GM12878 (cell line): ENCODE data around the gene XIRP1. TPM values are rescaled to one million over a fixed set of nuclear protein-coding genes. Genes with fewer than 3 reads are reported as not detected.

ENCODE experiments used
- ATAC-seq: fragments of 200-7000 bp; cut with Tn5 transposase; 3 replicates; pipeline ENCODE4 v1.9.1; 2020; ENCODE audit warnings: mild to moderate bottlenecking, moderate library complexity
- BruUV-seq: library from RNA; stranded (reverse); fragments of 400-500 nt; replicated peaks from 2 replicates; lab custom pipeline; 2021; lab: Mats Ljungman, UMichigan
- CTCF ChIA-PET: fragments of 300-600 bp; sonication (Branson Sonifier 250); formaldehyde crosslinking; extraction: SDS; loops from one replicate; lab custom pipeline; 2021; ENCODE audit warnings: inconsistent platforms; lab: Yijun Ruan, JAX
- POLR2A ChIA-PET: fragments of 350-600 bp; formaldehyde crosslinking; extraction: SDS; loops from one replicate; lab custom pipeline; 2021; ENCODE audit warnings: inconsistent platforms; lab: Charles Lee
- RAD21 ChIA-PET: fragments of 300-600 bp; sonication (Branson Sonifier 250); formaldehyde crosslinking; loops from one replicate; lab custom pipeline; 2023; ENCODE audit warnings: antibody characterized with exemption; ENCODE audit not compliant: unreplicated experiment; lab: Charles Lee
- SMC1A ChIA-PET: fragments of 300-600 bp; sonication (Branson Sonifier 250); formaldehyde crosslinking; loops from one replicate; lab custom pipeline; 2023; ENCODE audit not compliant: unreplicated experiment, uncharacterized antibody; lab: Charles Lee
- DNase-seq: peaks from one replicate; pipeline ENCODE4 v3.0.0-alpha.2; 2011; ENCODE audit warnings: low read depth, low spot score
- FAIRE-seq: peaks from 3 replicates; lab custom pipeline; 2011; peaks lifted over from hg19 to GRCh38; lab: Jason Lieb, UNC
- H2AFZ ChIP-seq: 2 replicates; pipeline ENCODE4 v1.6.0; 2011; ENCODE audit warnings: low read depth, low read length, control low read depth; ENCODE audit not compliant: control insufficient read depth
- H3K27ac ChIP-seq: 2 replicates; pipeline ENCODE4 v1.5.1; 2011; ENCODE audit warnings: control low read depth; ENCODE audit not compliant: control insufficient read depth, insufficient read depth
- H3K27me3 ChIP-seq, 2 experiments: replicated peaks in 1 of 2; 2 replicates each; pipeline versions ENCODE4 v1.6.0 to v1.6.1; 2011; ENCODE audit warnings: low read length in 1 of 2; ENCODE audit not compliant: control insufficient read depth in 2 of 2, insufficient read depth in 2 of 2
- H3K36me3 ChIP-seq, 2 experiments: 2 replicates each; pipeline ENCODE4 v1.5.1; 2011; ENCODE audit warnings: low read length in 1 of 2; ENCODE audit not compliant: control insufficient read depth in 2 of 2, insufficient read depth in 2 of 2
- H3K4me1 ChIP-seq: 2 replicates; pipeline ENCODE4 v1.6.1; 2011; ENCODE audit warnings: mild to moderate bottlenecking, low read length, moderate library complexity, mixed read lengths; ENCODE audit not compliant: control insufficient read depth, insufficient read depth
- H3K4me2 ChIP-seq: 2 replicates; pipeline ENCODE4 v1.6.0; 2011; ENCODE audit warnings: control low read depth; ENCODE audit not compliant: control insufficient read depth, insufficient read depth
- H3K4me3 ChIP-seq: fragments of 200-600 bp; sonication (generic); 2 replicates; pipeline ENCODE4 v1.5.1; 2016
- H3K79me2 ChIP-seq: 2 replicates; pipeline ENCODE4 v1.6.0; 2011; ENCODE audit warnings: low read length; ENCODE audit not compliant: control insufficient read depth, insufficient read depth
- H3K9ac ChIP-seq: 2 replicates; pipeline ENCODE4 v1.8.0; 2011; ENCODE audit warnings: low read length, control low read depth, mixed read lengths; ENCODE audit not compliant: control insufficient read depth, insufficient read depth
- H3K9me3 ChIP-seq: replicated peaks from 3 replicates; pipeline ENCODE4 v1.5.1; 2011; ENCODE audit warnings: mild to moderate bottlenecking, low read length; ENCODE audit not compliant: control insufficient read depth, insufficient read depth
- H4K20me1 ChIP-seq: 2 replicates; pipeline ENCODE4 v1.6.0; 2011; ENCODE audit not compliant: control insufficient read depth, insufficient read depth
- CREM ChIP-seq: IDR thresholded peaks from 2 replicates; pipeline ENCODE4 v1.6.1; 2014; ENCODE audit warnings: antibody characterized with exemption, low read depth
- ETV6 ChIP-seq, 2 experiments: fragments of 450-650 bp in 1 of 2; IDR thresholded peaks in 1 of 2; conservative IDR thresholded peaks in 1 of 2; 2 replicates each; pipeline ENCODE4 v1.6.1; 2014; ENCODE audit warnings: antibody characterized with exemption in 1 of 2, borderline replicate concordance in 1 of 2, low read depth in 1 of 2, mild to moderate bottlenecking in 1 of 2, moderate library complexity in 1 of 2
- FOS ChIP-seq: IDR thresholded peaks from 3 replicates; pipeline ENCODE4 v1.6.1; 2011; ENCODE audit warnings: borderline replicate concordance; ENCODE audit not compliant: insufficient read length; ENCODE audit errors: extremely low read depth
- KLF5 ChIP-seq: fragments of 450-650 bp; IDR thresholded peaks from 2 replicates; pipeline ENCODE4 v1.6.1; 2014; ENCODE audit warnings: mild to moderate bottlenecking; ENCODE audit not compliant: partially characterized antibody
- MEF2A ChIP-seq: IDR thresholded peaks from 2 replicates; pipeline ENCODE4 v1.6.1; 2011; ENCODE audit warnings: low read depth, mild to moderate bottlenecking, low read length, moderate library complexity; ENCODE audit not compliant: insufficient read depth
- MXI1 ChIP-seq: fragments of 150-350 bp; IDR thresholded peaks from 2 replicates; pipeline ENCODE4 v1.6.1; 2011; ENCODE audit warnings: low read depth, mild to moderate bottlenecking, inconsistent platforms, low read length, improper control_type of control experiment
- PAX8 ChIP-seq: fragments of 450-650 bp; IDR thresholded peaks from 2 replicates; pipeline ENCODE4 v1.6.1; 2017; ENCODE audit warnings: mild to moderate bottlenecking, moderate library complexity
- TCF12 ChIP-seq: IDR thresholded peaks from 2 replicates; pipeline ENCODE4 v1.6.1; 2011; ENCODE audit warnings: low read depth, mild to moderate bottlenecking, low read length
- YY1 ChIP-seq: IDR thresholded peaks from 2 replicates; pipeline ENCODE4 v1.6.1; 2011; ENCODE audit warnings: low read depth, mild to moderate bottlenecking, low read length
- ZNF24 ChIP-seq: fragments of 450-650 bp; IDR thresholded peaks from 2 replicates; pipeline ENCODE4 v1.6.1; 2017; ENCODE audit warnings: antibody characterized with exemption, mild to moderate bottlenecking
- WGBS: methylation state at CpG from one replicate; pipeline ENCODE4 v1.1.6; 2016; ENCODE audit warnings: low lambda C conversion rate; ENCODE audit not compliant: insufficient replicate concordance, insufficient coverage; ENCODE audit errors: missing lambda C conversion rate; 5-methylcytosine and 5-hydroxymethylcytosine counted together
- in situ Hi-C: fragments of 300-500 bp; cut with MboI; formaldehyde crosslinking; loops from 9 replicates; pipeline ENCODE4 v1.14.3; 2018; ENCODE audit warnings: mixed read lengths
- intact Hi-C: fragments of 100-400 bp; cut with micrococcal nuclease; formaldehyde crosslinking; loops from one replicate; pipeline ENCODE4 v1.14.2; 2022; ENCODE audit not compliant: unreplicated experiment
- polyA plus RNA-seq, 11 experiments: library from polyadenylated mRNA; depleted of rRNA in 4 of 11; unstranded in 6 of 11; stranded (reverse) in 5 of 11; fragments of >200 nt; fragmentation: Nextera tagmentation in 4 of 11; fragmentation: Illumina TruSeq in 1 of 11; extraction: Ambion mirVana in 4 of 11; extraction: Trizol in 1 of 11; gene quantifications; 1 replicate in 1 of 11; 2 replicates in 10 of 11; pipeline versions ENCODE4 v1.2.1 to v1.2.3, GENCODE V29; 2011 to 2016; ENCODE audit warnings: inconsistent platforms in 2 of 11, missing spikeins in 2 of 11, low read depth in 1 of 11
- total RNA-seq, 4 experiments: library from RNA; depleted of rRNA in 3 of 4; stranded (reverse); fragments of >200 nt in 3 of 4; fragmentation: Illumina TruSeq in 1 of 4; extraction: Trizol in 1 of 4; gene quantifications; 2 replicates each; pipeline versions ENCODE4 v1.2.1 to v1.2.3, GENCODE V29; 2013 to 2021
- TF ChIP-seq, protein P1 (sequence below): fragments of 450-650 bp; formaldehyde crosslinking; IDR thresholded peaks from 2 replicates; pipeline ENCODE4 v1.4.0; 2022; ENCODE audit warnings: mild to moderate bottlenecking, moderate library complexity

Gene XIRP1
- total and polyA plus RNA-seq, 10 of the 15 experiments (the other 5 are each of a cell fraction or from before 2014, with no cell fraction given) = 0.03 to 0.38 (median 0.08) TPM; not detected in 1

DNA sequence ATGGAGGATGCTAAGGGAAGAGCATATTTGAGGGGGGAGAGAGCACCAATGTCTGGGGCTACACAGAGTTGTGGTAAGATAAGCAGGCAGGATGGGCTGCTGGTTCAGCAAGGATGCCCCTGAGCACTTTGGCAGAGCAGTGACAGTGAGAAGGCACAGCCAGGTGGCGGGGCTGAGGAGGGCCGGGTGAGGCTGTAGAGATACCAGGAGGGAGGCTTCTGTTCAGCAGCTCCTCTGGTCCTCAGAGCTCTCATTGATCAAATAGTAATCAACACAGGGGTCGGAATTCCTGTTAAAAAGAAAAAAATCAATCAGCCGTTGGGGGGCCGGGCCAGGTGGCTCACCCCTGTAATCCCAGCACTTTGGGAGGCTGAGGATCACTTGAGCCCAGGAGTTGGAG lies 11.5 kb upstream of the XIRP1 start:
- H3K9ac ChIP-seq = no peak overlapping the region
- no peaks in the 10 kb centered on the region for H3K36me3 ChIP-seq
- DNase-seq (no peak), FAIRE-seq (no peak), ATAC-seq (no peak)
- H4K20me1 ChIP-seq = no peaks in the 10 kb centered on the region
- no TSS peak for BruUV-seq
- intact Hi-C loops = no loop called here
- H3K4me2 ChIP-seq = no peak overlapping the region
- no peak overlapping the region for H3K4me3 ChIP-seq
- ChIA-PET RAD21 (interaction anchor here (1.3 to 3.3 kb wide), 2 partner anchors 15 to 84 kb away, joined by 5 to 17 read pairs; no protein-coding TSS in a partner anchor), SMC1A (interaction anchor here (0.9 to 25.3 kb wide), 3 partner anchors 12 to 82 kb away, joined by 3 to 648 read pairs (median 12); partner anchors contain the start of genes CX3CR1 and XIRP1), CTCF (interaction anchor here (0.7 to 6.3 kb wide), 3 partner anchors 9 to 86 kb away, joined by 4 to 89 read pairs (median 36); partner anchors contain the start of gene XIRP1), POLR2A (no interaction called here)
- 0 out of 4 replicates have a peak, but pooled peaks cover 0 to 1% of the 10 kb centered on the region in 2 experiments for H3K27me3 ChIP-seq
- peaks cover 3% of the 10 kb centered on the region; the same call in 1 of the 2 replicates for H3K4me1 ChIP-seq
- no peaks in the 10 kb centered on the region for H3K79me2 ChIP-seq
- no peak overlapping the region for H2AFZ ChIP-seq
- no peak overlapping the region for H3K27ac ChIP-seq
- no peak for TF ChIP-seq PAX8
- TF ChIP-seq FOS = no peak
- no peak for TF ChIP-seq CREM
- no peak for TF ChIP-seq ZNF24
- no peak for TF ChIP-seq MXI1
- no peak for TF ChIP-seq MEF2A
- TF ChIP-seq ETV6 (conservative IDR thresholded peaks at IDR 0.05 in 1 of 2, IDR thresholded peaks at IDR 0.05 in 1 of 2; ENCODE audit: borderline replicate concordance in 1 of 2, low read depth in 1 of 2) = no peak
- TF ChIP-seq KLF5 = no peak
- TF ChIP-seq YY1 = no peak
- TF ChIP-seq, protein P1, sequence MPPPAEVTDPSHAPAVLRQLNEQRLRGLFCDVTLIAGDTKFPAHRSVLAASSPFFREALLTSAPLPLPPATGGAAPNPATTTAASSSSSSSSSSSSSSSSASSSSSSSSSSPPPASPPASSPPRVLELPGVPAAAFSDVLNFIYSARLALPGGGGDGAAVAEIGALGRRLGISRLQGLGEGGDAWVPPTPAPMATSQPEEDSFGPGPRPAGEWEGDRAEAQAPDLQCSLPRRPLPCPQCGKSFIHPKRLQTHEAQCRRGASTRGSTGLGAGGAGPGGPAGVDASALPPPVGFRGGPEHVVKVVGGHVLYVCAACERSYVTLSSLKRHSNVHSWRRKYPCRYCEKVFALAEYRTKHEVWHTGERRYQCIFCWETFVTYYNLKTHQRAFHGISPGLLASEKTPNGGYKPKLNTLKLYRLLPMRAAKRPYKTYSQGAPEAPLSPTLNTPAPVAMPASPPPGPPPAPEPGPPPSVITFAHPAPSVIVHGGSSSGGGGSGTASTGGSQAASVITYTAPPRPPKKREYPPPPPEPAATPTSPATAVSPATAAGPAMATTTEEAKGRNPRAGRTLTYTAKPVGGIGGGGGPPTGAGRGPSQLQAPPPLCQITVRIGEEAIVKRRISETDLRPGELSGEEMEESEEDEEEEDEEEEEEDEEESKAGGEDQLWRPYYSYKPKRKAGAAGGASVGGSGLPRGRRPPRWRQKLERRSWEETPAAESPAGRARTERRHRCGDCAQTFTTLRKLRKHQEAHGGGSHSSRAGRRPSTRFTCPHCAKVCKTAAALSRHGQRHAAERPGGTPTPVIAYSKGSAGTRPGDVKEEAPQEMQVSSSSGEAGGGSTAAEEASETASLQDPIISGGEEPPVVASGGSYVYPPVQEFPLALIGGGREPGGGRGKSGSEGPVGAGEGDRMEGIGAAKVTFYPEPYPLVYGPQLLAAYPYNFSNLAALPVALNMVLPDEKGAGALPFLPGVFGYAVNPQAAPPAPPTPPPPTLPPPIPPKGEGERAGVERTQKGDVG = no peak
- TF ChIP-seq TCF12 = no peak
- no peaks in the 10 kb centered on the region for H3K9me3 ChIP-seq
- in situ Hi-C loops = no loop called here
- WGBS = 29% methylated on average over 5 of the region's 5 CpGs
